Panc1 (cell line): ENCODE measurements around the gene ZNF550. TPM values are rescaled to one million over a fixed set of nuclear protein-coding genes. Genes with fewer than 3 reads are reported as not detected.

Source experiments
- total RNA-seq: library from RNA; stranded (reverse); gene quantifications from one replicate; pipeline ENCODE4 v1.2.1, GENCODE V29; 2021; ENCODE audit not compliant: unreplicated experiment

The ZNF550 gene
- total RNA-seq, 1 experiment from 2014 or later, result 15.1 TPM

Other genes with a start within 250 kb of the ZNF550 start
- gene ZNF543, start 239.4 kb downstream of the ZNF550 start, total RNA-seq, result 10.8 TPM
- 10.8 TPM for gene ZNF304, start 208.6 kb downstream of the ZNF550 start, total RNA-seq
- gene TRAPPC2B, start 196.3 kb downstream of the ZNF550 start, total RNA-seq, result 15.1 TPM
- 4.1 TPM for gene ZNF547, start 196.3 kb downstream of the ZNF550 start, total RNA-seq
- gene ZNF548, start 170.0 kb downstream of the ZNF550 start, total RNA-seq, result 14.7 TPM
- 9.2 TPM for gene ZNF17, start 148.7 kb downstream of the ZNF550 start, total RNA-seq
- 21.3 TPM for gene ZNF749, start 124.5 kb downstream of the ZNF550 start, total RNA-seq
- gene VN1R1, start 102.7 kb downstream of the ZNF550 start, total RNA-seq, result 0.18 TPM
- gene ZNF772, start 82.3 kb downstream of the ZNF550 start, total RNA-seq, result 6.2 TPM
- gene ZNF419, start 72.1 kb downstream of the ZNF550 start, total RNA-seq, result 14.0 TPM
- 10.2 TPM for gene ZNF773, start 59.9 kb downstream of the ZNF550 start, total RNA-seq
- not detected for gene ZNF549, start 32.5 kb downstream of the ZNF550 start, total RNA-seq
- 8.7 TPM for gene ZNF416, start 19.0 kb upstream of the ZNF550 start, total RNA-seq
- not detected for gene ZIK1, start 24.3 kb upstream of the ZNF550 start, total RNA-seq
- gene ZNF530, start 40.0 kb upstream of the ZNF550 start, total RNA-seq, result 8.9 TPM
- 18.9 TPM for gene ZNF134, start 54.4 kb upstream of the ZNF550 start, total RNA-seq
- 13.9 TPM for gene ZNF211, start 73.3 kb upstream of the ZNF550 start, total RNA-seq
- not detected for gene ZSCAN4, start 109.1 kb upstream of the ZNF550 start, total RNA-seq
- gene ZNF551, start 122.1 kb upstream of the ZNF550 start, total RNA-seq, result 11.0 TPM
- gene ZNF154, start 149.3 kb upstream of the ZNF550 start, total RNA-seq, result not detected
- not detected for gene ZNF671, start 167.8 kb upstream of the ZNF550 start, total RNA-seq
- 19.5 TPM for gene ZNF776, start 187.0 kb upstream of the ZNF550 start, total RNA-seq
- gene ZNF586, start 209.8 kb upstream of the ZNF550 start, total RNA-seq, result 10.7 TPM